Amygdala (tissue), 56 donors: ENCODE results near the gene AXIN1.
"Not testable (repeated sequence)": the region's sequence is repeated elsewhere in the genome, so short reads cannot be mapped to it uniquely, and the experiment has no call there.

Experiments used
- DNase-seq, 56 donors: peaks; one replicate each; lab custom pipeline; 2025; lab: John Stamatoyannopoulos, UW

The AXIN1 gene

GRCh38 chr16:337437-337836, 15.1 kb downstream of the AXIN1 start:
- DNase-seq = no peak

- no peak for DNase-seq
Observed at GRCh38 chr16:336269-336668, 16.3 kb downstream of the AXIN1 start.

GRCh38 chr16:334861-335632, 17.5 kb downstream of the AXIN1 start:
- not testable (repeated sequence) for DNase-seq

- DNase-seq = not testable (repeated sequence)
Observed at GRCh38 chr16:334164-334832, 18.2 kb downstream of the AXIN1 start.

- no peak for DNase-seq
Observed at GRCh38 chr16:333406-334094, 19.0 kb downstream of the AXIN1 start.

DNA sequence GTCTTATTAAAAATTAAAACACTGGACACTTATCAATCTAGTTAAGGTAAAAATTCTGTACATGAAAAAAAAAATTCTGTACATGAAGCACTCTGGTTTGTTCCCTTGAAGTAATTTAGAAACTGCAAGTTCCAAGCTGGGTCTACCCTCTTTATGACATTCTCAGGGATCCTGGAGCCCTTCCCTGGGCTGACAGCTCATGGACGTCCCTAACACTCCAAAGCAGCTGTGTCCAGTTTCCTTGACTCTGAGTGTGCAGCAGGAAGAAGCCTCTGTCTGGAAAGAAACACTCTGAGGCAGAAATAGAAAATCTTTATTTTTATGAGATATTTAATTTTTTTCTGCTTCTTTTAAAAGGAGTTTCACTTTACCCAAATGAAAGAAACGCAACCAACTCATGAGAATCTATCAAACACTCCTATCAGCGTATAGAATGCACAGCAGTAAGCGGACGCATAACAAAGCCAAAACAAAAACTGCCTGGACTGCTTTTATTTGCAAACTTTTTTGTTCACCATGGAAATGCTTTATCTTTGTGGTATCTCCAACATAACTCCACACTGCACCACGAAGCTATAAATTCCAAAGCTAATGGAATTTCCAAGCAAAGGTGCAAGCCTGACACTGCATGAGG, 21.2 kb downstream of the AXIN1 start:
- DNase-seq = not testable (repeated sequence)

DNA sequence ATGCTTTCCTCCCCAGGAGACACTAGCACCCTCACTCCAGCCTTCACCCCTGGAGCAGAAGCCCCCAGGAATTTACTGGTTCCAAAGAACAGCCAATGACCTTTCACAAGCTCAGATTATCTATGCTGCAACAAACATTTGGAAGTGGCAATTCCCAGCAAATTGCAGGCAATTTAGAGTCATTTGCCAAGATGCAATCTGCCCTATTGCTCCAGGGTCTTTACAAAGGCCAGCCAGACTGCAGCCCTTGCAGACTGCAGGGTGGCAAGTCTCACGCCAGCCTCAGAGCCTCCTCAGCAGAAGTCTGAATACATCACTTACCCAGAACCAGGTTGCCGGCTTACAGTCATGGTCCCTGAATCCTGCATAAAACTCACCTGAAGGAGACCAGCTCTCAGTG, 21.8 kb downstream of the AXIN1 start:
- no peak for DNase-seq

DNA sequence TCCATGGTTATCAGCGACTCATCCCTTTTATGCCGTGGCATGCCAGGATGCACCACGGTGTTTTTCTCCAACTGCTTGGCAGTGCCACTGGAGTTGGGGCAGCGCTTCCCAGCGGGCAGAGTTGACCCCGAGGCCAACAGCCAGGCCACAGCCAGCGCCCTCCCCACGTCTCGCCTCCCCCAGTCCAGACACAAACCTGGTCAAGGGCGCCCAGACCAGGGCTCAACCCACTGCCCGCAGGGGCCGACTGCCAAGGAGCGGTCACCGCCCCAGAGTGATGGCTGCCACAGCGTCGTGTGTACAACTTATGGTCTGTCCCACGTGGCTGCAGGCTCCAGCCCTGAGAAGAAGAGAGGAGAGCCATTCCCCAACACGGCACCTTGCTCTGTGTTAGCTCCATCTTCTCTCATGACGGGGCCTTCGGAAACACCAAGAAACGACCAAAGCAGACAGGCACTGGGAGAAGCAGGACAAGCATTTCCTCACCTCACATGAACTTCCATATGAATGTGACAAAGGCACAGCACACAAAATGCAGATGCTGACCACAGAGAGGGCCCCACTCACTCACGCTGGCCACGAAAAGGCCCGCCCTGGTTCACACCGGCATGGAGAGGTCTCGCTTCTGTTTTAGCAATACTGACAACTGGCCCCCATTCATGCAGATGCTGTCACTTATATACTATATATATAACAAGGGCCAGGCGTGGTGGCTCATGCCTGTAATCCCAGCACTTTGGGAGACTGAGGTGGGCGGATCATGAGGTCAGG, 27.0 kb downstream of the AXIN1 start:
- DNase-seq = no peak

GRCh38 chr16:324451-325334, 27.8 kb downstream of the AXIN1 start:
- no peak for DNase-seq

- no peak for DNase-seq
Observed at GRCh38 chr16:324201-324450, 28.4 kb downstream of the AXIN1 start.

DNA sequence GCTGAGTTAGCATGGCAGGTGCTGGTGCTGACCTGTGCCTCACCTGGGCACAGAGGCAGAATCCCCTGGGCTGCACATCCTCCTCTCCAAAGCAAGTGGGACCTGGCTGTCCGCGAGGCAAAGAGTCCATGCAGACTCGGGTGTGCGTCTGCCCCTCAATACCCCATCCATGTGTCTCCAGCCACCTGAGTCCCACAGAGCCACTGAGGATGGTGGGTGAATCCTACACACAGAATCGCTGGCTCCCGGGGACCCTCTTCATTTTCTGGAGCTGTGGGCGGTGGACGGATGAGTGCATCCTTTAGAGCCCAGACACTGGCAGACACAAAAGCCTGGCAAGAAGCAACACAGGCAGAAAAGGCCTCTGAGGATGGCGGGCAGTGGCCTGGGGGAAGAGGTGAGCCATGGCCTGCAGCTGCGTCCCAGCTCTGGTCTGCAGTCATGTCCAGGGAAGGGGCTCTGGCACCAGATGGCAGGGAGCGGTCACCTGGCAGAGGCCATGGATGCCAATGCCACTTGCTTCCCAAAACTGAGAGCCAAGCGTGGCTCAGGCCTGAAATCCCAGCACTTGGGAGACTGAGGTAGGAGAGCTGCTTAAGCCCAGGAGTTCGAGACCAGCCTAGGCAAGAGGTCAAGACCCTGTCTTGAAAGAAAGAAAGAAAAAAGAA, 29.9 kb downstream of the AXIN1 start:
- DNase-seq = no peak

GRCh38 chr16:321532-321931, 31.0 kb downstream of the AXIN1 start:
- no peak for DNase-seq

- no peak for DNase-seq
Observed at GRCh38 chr16:320206-320605, 32.3 kb downstream of the AXIN1 start.

DNA sequence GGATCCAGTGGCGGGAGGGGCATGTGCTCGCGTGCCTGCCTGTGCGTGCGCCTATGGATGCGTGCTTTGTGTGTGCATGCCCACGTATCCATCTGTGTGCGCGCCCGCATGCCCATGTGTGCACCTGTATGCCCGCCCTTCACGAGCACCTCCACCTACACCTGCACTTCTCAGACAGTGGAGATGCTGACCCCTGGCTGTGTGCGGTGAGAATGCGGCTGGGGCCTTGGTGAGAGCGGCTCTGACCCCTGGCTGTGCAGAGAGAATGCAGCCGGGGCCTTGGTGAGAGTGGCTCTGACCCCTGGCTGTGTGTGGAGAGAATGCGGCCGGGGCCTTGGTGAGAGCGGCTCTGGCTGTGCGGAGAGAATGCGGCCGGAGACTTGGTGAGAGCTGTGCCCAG, 33.9 kb downstream of the AXIN1 start:
- no peak for DNase-seq

GRCh38 chr16:317583-317982, 34.9 kb downstream of the AXIN1 start:
- DNase-seq = no peak

GRCh38 chr16:316741-317464, 35.6 kb downstream of the AXIN1 start:
- no peak for DNase-seq

DNA sequence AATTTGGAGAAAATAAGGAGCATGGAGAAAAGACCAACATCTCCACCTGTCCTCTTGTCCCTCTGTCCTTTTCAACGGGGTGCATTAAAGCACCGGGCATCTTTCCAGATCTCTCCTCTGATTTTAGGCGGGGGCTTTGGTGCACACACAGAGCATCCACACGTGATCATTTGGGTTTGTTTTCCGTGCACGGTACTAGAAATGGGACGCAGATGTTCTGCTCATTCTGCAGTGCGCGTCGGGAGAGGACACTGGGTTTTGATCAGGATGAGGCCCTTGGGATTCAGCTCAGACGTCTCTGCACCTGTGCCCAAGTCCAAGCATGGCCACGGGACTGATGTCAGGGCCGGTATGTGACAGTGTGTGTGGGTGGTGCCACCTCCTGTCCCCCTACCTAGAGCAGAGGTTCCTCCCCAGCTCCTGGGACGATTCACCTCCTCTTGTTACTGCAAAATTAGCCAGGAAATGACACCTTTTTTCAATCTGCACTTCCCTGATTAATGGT, 37.7 kb downstream of the AXIN1 start:
- no peak for DNase-seq

DNA sequence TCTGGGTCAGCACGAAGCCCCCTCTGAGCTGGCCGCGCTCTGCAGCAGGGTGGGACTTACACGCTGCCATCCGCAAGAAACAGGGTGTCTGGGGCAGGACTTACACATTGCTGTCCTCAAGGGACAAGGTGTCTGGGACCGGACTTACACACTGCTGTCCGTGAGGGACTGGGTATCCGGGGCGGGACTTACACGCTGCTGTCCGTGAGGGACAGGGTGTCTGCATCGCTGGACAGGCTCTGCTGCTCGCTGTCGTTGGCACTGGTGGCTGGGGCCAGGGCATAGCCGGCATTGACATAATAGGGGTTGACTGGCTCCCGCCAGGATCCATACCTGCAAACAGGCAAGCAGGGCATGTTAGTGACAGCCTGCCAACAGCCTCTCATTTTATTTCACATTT, 38.2 kb downstream of the AXIN1 start:
- no peak for DNase-seq
